HepG2 (cell line): ENCODE measurements around the gene ERFL. TPM values are rescaled to one million over a fixed set of nuclear protein-coding genes. Genes with fewer than 3 reads are reported as not detected.
A peak's percentile ranks its signal among the peaks of the same experiment; 100 is the strongest.

Source experiments
- AGO1 ChIP-seq: fragments of 200-400 bp; formaldehyde crosslinking; IDR thresholded peaks from 2 replicates; pipeline ENCODE4 v1.6.1; 2017; ENCODE audit warnings: mild to moderate bottlenecking, low read depth, low read length, moderate library complexity; ENCODE audit not compliant: poor library complexity, severe bottlenecking
- HOXA7 ChIP-seq: sonication (generic); formaldehyde crosslinking; IDR thresholded peaks from 2 replicates; pipeline ENCODE4 v1.8.1; 2022; ENCODE audit warnings: mild to moderate bottlenecking, missing genetic modification reagents, moderate library complexity
- MTA1 ChIP-seq: sonication (generic); formaldehyde crosslinking; IDR thresholded peaks from 2 replicates; pipeline ENCODE4 v1.4.0; 2020; ENCODE audit warnings: missing genetic modification reagents, mild to moderate bottlenecking, borderline replicate concordance
- SP140L ChIP-seq: sonication (generic); formaldehyde crosslinking; IDR thresholded peaks from 2 replicates; pipeline ENCODE4 v1.4.0; 2020; ENCODE audit warnings: missing genetic modification reagents, borderline replicate concordance
- TBL1XR1 ChIP-seq: fragments of 150-350 bp; IDR thresholded peaks from 2 replicates; pipeline ENCODE4 v1.6.1; 2014; ENCODE audit warnings: borderline replicate concordance, low read length; ENCODE audit not compliant: partially characterized antibody
- ZNF263 ChIP-seq: sonication (generic); formaldehyde crosslinking; IDR thresholded peaks from 2 replicates; pipeline ENCODE4 v1.4.0; 2020; ENCODE audit warnings: missing genetic modification reagents
- ZNF564 ChIP-seq: sonication (generic); formaldehyde crosslinking; IDR thresholded peaks from 2 replicates; pipeline ENCODE4 v1.8.1; 2023; ENCODE audit warnings: mild to moderate bottlenecking, missing genetic modification reagents
- ZNF781 ChIP-seq: sonication (generic); formaldehyde crosslinking; IDR thresholded peaks from 2 replicates; pipeline ENCODE4 v1.5.1; 2020; ENCODE audit warnings: borderline replicate concordance, mild to moderate bottlenecking, missing genetic modification reagents; ENCODE audit errors: not compliant biosample characterization
- ZNF891 ChIP-seq: sonication (generic); formaldehyde crosslinking; IDR thresholded peaks from 2 replicates; pipeline ENCODE4 v1.5.0; 2020; ENCODE audit warnings: mild to moderate bottlenecking, missing genetic modification reagents
- polyA plus RNA-seq, 8 experiments: library from polyadenylated mRNA; depleted of rRNA in 3 of 8; stranded (reverse) in 7 of 8; unstranded in 1 of 8; fragments of >200 nt; fragmentation: Illumina TruSeq in 4 of 8; extraction: Trizol in 4 of 8; gene quantifications; 2 replicates each; pipeline versions ENCODE4 v1.2.1 to v1.2.3, GENCODE V29; 2011 to 2016; ENCODE audit warnings: low read depth in 4 of 8, missing spikeins in 1 of 8, mixed read lengths in 1 of 8; ENCODE audit not compliant: insufficient read depth in 1 of 8
- total RNA-seq, 5 experiments: library from RNA; depleted of rRNA; stranded (reverse); fragments of >200 nt; fragmentation: Illumina TruSeq; extraction: Trizol; gene quantifications; 2 replicates each; pipeline ENCODE4 v1.2.3, GENCODE V29; 2016; ENCODE audit warnings: low read depth in 1 of 5
- TF ChIP-seq, protein P1 (sequence below): sonication (generic); formaldehyde crosslinking; IDR thresholded peaks from 2 replicates; pipeline ENCODE4 v1.5.1; 2020; ENCODE audit warnings: missing genetic modification reagents, mild to moderate bottlenecking, borderline replicate concordance
- TF ChIP-seq, protein P2 (sequence below): IDR thresholded peaks from 2 replicates; pipeline ENCODE4 v1.4.0; 2020; ENCODE audit warnings: mild to moderate bottlenecking, missing genetic modification reagents
- TF ChIP-seq, protein P3 (sequence below): sonication (generic); formaldehyde crosslinking; IDR thresholded peaks from 2 replicates; pipeline ENCODE4; 2020; ENCODE audit warnings: missing genetic modification reagents, mild to moderate bottlenecking, borderline replicate concordance
- TF ChIP-seq, protein P4 (sequence below): sonication (generic); formaldehyde crosslinking; IDR thresholded peaks from 2 replicates; pipeline ENCODE4 v1.5.0; 2020; ENCODE audit warnings: missing genetic modification reagents
- TF ChIP-seq, protein P5 (sequence below): sonication (generic); formaldehyde crosslinking; conservative IDR thresholded peaks from 2 replicates; pipeline ENCODE4 v1.4.0; 2020; ENCODE audit warnings: missing genetic modification reagents

ERFL gene
- total and polyA plus RNA-seq, 2 of the 13 experiments (the other 11 are each of a cell fraction or from before 2014, with no cell fraction given): not detected

DNA sequence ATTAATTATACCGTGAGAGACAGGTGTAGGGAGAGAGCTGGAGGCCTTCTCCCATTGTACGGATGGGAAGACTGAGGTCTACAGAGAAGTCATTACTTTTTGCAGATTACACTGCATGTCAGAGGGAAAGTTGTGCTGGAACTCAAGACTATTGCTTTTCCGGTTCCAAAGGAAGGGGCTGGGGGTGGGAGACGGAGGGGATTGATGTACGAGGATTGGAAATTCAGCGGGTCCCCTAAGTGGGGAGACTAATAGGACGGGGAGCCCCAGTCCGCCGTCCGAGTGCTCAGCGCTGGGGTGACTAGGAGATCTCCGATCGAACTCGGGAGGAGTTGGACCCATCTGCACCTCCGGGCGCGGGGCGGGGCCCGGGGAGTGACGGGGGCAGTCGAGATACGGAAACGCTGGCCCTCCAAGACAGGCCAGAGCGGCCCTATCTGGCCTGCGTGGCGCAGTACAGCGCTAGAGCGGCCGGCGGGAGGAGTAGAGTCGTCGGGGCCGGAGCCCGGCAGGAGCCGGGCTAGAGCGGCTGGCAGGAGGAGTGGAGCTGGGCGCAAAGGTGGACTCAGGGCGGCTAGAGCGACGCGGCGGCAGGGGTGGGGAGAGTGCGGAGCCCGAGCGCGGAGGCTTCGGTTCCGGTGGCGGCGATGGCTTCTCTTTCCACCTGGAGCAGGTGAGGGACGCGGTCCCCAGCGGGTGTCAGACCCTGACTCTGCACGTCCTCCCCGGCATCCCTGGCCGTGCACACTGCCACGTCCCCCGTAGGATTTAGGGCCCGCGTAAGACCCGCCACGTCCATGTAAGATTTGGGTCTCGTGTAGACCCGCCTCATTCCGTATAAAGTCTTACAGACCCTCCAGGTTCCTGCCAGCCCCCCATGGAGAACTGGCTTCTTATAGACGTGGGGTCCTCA, 44.2 kb downstream of the ERFL start (continued):
- TF ChIP-seq, protein P1, sequence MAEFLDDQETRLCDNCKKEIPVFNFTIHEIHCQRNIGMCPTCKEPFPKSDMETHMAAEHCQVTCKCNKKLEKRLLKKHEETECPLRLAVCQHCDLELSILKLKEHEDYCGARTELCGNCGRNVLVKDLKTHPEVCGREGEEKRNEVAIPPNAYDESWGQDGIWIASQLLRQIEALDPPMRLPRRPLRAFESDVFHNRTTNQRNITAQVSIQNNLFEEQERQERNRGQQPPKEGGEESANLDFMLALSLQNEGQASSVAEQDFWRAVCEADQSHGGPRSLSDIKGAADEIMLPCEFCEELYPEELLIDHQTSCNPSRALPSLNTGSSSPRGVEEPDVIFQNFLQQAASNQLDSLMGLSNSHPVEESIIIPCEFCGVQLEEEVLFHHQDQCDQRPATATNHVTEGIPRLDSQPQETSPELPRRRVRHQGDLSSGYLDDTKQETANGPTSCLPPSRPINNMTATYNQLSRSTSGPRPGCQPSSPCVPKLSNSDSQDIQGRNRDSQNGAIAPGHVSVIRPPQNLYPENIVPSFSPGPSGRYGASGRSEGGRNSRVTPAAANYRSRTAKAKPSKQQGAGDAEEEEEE (CRISPR knock-in tag): 0 out of 2 replicates have a peak, but pooled peaks have one; percentile 74
- TF ChIP-seq AGO1: peak; percentile 70
- TF ChIP-seq, protein P2, sequence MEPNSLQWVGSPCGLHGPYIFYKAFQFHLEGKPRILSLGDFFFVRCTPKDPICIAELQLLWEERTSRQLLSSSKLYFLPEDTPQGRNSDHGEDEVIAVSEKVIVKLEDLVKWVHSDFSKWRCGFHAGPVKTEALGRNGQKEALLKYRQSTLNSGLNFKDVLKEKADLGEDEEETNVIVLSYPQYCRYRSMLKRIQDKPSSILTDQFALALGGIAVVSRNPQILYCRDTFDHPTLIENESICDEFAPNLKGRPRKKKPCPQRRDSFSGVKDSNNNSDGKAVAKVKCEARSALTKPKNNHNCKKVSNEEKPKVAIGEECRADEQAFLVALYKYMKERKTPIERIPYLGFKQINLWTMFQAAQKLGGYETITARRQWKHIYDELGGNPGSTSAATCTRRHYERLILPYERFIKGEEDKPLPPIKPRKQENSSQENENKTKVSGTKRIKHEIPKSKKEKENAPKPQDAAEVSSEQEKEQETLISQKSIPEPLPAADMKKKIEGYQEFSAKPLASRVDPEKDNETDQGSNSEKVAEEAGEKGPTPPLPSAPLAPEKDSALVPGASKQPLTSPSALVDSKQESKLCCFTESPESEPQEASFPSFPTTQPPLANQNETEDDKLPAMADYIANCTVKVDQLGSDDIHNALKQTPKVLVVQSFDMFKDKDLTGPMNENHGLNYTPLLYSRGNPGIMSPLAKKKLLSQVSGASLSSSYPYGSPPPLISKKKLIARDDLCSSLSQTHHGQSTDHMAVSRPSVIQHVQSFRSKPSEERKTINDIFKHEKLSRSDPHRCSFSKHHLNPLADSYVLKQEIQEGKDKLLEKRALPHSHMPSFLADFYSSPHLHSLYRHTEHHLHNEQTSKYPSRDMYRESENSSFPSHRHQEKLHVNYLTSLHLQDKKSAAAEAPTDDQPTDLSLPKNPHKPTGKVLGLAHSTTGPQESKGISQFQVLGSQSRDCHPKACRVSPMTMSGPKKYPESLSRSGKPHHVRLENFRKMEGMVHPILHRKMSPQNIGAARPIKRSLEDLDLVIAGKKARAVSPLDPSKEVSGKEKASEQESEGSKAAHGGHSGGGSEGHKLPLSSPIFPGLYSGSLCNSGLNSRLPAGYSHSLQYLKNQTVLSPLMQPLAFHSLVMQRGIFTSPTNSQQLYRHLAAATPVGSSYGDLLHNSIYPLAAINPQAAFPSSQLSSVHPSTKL (CRISPR knock-in tag): peak; percentile 64
- TF ChIP-seq ZNF263 (CRISPR knock-in tag): peak; percentile 91
- no peak for TF ChIP-seq ZNF781 (CRISPR knock-in tag)
- TF ChIP-seq ZNF564 (CRISPR knock-in tag): 0 out of 2 replicates have a peak, but pooled peaks have one; percentile 62
- TF ChIP-seq ZNF891 (CRISPR knock-in tag): 0 out of 2 replicates have a peak, but pooled peaks have one; percentile 22
- no peak for TF ChIP-seq SP140L (CRISPR knock-in tag)
- TF ChIP-seq, protein P3, sequence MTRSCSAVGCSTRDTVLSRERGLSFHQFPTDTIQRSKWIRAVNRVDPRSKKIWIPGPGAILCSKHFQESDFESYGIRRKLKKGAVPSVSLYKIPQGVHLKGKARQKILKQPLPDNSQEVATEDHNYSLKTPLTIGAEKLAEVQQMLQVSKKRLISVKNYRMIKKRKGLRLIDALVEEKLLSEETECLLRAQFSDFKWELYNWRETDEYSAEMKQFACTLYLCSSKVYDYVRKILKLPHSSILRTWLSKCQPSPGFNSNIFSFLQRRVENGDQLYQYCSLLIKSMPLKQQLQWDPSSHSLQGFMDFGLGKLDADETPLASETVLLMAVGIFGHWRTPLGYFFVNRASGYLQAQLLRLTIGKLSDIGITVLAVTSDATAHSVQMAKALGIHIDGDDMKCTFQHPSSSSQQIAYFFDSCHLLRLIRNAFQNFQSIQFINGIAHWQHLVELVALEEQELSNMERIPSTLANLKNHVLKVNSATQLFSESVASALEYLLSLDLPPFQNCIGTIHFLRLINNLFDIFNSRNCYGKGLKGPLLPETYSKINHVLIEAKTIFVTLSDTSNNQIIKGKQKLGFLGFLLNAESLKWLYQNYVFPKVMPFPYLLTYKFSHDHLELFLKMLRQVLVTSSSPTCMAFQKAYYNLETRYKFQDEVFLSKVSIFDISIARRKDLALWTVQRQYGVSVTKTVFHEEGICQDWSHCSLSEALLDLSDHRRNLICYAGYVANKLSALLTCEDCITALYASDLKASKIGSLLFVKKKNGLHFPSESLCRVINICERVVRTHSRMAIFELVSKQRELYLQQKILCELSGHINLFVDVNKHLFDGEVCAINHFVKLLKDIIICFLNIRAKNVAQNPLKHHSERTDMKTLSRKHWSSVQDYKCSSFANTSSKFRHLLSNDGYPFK (CRISPR knock-in tag): peak; percentile 90; the same call in 1 of the 2 replicates
- TF ChIP-seq HOXA7 (CRISPR knock-in tag): no peak
- no peak for TF ChIP-seq TBL1XR1
- TF ChIP-seq MTA1 (CRISPR knock-in tag): no peak; the same call in 1 of the 2 replicates
- TF ChIP-seq, protein P4, sequence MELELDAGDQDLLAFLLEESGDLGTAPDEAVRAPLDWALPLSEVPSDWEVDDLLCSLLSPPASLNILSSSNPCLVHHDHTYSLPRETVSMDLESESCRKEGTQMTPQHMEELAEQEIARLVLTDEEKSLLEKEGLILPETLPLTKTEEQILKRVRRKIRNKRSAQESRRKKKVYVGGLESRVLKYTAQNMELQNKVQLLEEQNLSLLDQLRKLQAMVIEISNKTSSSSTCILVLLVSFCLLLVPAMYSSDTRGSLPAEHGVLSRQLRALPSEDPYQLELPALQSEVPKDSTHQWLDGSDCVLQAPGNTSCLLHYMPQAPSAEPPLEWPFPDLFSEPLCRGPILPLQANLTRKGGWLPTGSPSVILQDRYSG (CRISPR knock-in tag): peak; percentile 24; the same call in 1 of the 2 replicates
- TF ChIP-seq, protein P5, sequence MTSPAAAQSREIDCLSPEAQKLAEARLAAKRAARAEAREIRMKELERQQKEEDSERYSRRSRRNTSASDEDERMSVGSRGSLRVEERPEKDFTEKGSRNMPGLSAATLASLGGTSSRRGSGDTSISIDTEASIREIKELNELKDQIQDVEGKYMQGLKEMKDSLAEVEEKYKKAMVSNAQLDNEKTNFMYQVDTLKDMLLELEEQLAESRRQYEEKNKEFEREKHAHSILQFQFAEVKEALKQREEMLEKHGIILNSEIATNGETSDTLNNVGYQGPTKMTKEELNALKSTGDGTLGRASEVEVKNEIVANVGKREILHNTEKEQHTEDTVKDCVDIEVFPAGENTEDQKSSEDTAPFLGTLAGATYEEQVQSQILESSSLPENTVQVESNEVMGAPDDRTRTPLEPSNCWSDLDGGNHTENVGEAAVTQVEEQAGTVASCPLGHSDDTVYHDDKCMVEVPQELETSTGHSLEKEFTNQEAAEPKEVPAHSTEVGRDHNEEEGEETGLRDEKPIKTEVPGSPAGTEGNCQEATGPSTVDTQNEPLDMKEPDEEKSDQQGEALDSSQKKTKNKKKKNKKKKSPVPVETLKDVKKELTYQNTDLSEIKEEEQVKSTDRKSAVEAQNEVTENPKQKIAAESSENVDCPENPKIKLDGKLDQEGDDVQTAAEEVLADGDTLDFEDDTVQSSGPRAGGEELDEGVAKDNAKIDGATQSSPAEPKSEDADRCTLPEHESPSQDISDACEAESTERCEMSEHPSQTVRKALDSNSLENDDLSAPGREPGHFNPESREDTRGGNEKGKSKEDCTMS (CRISPR knock-in tag): no peak
